Astrocyte (in vitro differentiated cells and primary cell): ENCODE results near the gene EDA.

Experiments used
- CTCF ChIP-seq: IDR thresholded peaks from 2 replicates; pipeline ENCODE4 v1.5.1; 2011; ENCODE audit warnings: low read depth, mild to moderate bottlenecking, inconsistent platforms, low read length, moderate library complexity; ENCODE audit not compliant: insufficient read depth
- EZH2 ChIP-seq: IDR thresholded peaks from 2 replicates; pipeline ENCODE4 v1.6.1; 2012; ENCODE audit warnings: mild to moderate bottlenecking, low read length, inconsistent platforms; ENCODE audit not compliant: insufficient read depth

GRCh38 chrX:69627744-69628143 is 11.8 kb downstream of the EDA start:
- TF ChIP-seq CTCF: no peak
- TF ChIP-seq EZH2: no peak
